Midbrain (tissue), 1 donor: ENCODE data around the gene SEZ6.
"Not testable (repeated sequence)": the region's sequence is repeated elsewhere in the genome, so short reads cannot be mapped to it uniquely, and the experiment has no call there.

Experiments
- DNase-seq: peaks from one replicate; lab custom pipeline; 2025; lab: John Stamatoyannopoulos, UW

Gene SEZ6

DNA sequence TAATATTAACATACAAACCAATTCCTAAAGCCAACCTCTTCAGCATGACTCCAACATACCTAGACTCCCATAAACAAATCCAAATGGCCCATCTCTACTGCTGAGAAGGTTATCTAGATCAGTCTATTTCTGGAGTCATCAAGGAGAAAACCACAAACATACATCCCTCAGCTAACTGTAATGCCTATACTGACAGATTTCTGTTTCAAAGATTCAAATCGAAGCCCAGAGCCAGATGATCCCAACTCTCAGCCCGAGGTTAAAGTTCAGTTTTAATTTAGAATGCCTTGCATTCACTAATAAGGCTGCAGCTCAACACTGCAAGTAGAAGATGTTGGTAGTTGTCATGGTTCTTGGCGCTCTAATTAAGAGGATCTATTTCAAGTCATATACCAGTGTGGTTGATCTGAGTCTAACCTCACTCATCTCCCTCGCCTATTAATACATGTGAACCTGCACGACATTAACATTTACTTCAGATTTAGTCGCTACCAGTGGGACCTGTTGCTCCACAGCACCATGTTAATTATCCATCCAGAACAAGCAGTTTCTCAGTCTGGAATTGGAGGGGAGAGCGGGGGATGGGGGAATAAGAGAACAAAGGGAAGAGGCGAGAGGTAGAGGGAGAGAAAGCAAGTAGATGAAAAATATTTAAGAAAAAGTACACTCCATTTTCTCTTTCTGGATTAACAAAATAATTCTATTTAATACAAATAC is 69.9 kb downstream of the SEZ6 start:
- no peak for DNase-seq

DNA sequence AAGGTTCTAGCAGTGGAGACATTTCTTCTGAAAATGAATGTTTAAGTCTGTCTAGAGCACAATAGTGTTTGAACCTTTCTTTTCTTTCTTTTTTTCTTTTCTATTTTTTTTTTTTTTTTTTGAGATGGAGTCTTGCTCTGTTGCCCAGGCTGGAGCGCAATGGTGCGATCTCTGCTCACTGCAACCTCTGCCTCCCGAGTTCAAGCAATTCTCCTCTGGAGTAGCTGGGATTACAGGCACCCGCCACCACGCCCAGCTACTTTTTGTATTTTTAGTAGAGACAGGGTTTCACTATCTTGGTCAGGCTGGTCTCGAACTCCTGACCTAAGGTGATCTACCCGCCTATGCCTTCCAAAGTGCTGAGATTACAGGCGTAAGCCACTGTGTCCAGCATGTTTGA is 71.3 kb downstream of the SEZ6 start:
- DNase-seq, result not testable (repeated sequence)

DNA sequence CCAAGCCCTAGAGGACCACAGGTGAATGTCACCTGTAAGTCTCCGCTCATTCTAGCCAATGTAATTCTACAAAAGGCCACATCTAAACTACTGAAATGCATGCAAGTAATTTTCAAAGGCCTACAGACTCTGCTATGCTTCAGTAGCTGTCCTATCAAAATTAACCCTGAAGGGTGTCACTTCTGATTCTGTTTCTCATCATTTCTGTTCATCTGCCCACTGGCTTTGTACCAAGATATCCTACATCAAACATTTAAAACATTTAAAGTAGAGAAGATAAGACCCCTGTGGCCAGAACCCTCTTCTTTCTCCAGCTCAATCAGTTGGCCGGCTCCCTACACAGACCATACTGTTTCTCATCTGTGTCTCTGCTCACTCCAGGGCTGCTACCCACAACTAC is 76.0 kb downstream of the SEZ6 start:
- DNase-seq, result no peak

GRCh38 chr17:28928061-28928460 is 77.8 kb downstream of the SEZ6 start:
- no peak for DNase-seq

GRCh38 chr17:28926786-28927185 is 79.0 kb downstream of the SEZ6 start:
- no peak for DNase-seq

GRCh38 chr17:28926366-28926765 is 79.5 kb downstream of the SEZ6 start:
- DNase-seq, result no peak

DNA sequence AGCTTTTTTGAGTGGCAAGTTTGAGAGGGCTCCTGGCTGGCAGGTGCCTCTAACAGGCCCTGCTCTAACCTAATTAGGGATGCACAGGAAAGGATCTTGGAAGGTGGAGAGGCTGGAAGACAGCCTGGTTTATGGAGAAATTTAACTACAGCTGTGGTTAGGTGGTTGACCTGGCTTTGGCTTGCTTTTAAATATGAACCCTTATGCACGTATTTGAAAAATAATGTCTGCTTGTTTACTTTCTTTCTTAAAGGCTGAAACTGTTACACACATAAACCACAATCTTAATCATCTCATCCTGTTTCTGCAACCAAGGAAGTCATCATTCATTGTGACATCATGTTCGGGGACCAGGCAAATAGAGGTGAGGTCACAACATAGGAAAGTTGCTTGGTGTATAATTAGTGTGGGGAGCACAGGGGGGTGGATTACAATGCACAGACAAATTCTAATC is 79.9 kb downstream of the SEZ6 start:
- no peak for DNase-seq

DNA sequence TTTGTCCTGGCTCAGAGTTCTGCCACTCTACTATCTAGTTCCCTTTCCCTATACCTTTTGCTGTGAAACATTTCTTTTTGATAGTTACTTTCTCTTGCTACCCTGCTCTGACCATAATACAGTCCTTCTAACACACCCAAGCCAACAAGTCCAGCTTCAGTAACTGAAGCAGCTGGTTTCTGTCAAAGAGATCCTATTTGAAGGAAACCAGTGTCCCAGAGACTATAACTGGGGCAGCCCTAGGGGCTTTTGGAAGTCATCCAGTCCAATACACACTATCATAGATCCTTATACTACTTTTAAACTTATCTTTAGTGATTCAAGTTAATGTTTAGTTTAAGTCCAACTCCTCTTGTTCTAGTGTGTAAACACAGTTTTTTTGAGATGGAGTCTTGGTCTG is 85.6 kb downstream of the SEZ6 start:
- no peak for DNase-seq

GRCh38 chr17:28918295-28918694 is 87.5 kb downstream of the SEZ6 start:
- DNase-seq, result no peak

DNA sequence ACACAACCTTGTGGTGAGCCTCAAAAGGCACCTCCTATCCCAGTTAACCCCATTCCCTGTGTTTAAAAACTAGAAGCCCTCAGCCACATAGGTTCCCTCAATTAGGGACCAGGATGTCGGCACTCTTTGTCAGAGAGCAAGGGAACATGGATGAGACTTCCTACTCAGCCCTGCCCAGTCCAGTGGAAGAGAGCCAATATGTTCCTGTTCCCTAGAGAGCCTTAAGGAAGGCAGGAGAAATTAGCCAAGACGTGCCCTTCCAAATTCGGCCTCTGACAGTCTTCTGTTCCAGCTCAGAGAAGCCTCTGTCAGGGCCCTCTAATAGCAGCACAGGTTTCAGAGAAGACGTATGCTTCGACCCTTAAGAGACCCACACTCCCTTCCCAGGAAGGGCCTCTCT is 88.4 kb downstream of the SEZ6 start:
- no peak for DNase-seq

GRCh38 chr17:28917029-28917428 is 88.8 kb downstream of the SEZ6 start:
- DNase-seq, result no peak

DNA sequence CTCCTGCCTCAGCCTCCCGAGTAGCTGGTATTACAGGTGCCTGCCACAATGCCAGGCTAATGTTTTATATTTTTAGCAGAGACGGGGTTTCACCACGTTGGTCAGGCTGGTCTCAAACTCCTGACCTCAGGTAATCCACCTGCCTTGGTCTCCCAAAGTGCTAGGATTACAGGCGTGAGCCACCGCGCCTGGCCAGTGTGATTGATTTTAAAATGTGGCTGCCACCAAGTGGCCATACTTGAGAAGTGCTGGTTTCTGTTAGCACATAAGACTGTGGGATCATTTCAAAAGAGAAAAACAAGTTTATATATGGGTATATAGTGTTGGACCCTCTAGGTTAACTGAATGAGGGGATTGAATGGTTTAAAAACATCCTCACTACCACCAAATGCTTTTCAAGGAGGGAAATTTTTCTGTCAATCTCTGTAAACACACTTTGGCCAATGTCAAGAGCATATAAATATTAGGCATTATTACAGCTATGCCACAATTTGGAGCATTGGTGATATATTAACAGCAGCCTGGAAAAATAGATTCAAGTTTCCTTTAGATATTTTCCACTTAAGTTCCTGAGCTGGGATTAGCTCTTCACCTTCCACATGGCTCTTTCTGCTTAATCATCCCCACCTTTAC is 89.4 kb downstream of the SEZ6 start:
- DNase-seq, result peak; percentile 46

- no peak for DNase-seq
Observed at GRCh38 chr17:28912938-28913333, 92.9 kb downstream of the SEZ6 start.

DNA sequence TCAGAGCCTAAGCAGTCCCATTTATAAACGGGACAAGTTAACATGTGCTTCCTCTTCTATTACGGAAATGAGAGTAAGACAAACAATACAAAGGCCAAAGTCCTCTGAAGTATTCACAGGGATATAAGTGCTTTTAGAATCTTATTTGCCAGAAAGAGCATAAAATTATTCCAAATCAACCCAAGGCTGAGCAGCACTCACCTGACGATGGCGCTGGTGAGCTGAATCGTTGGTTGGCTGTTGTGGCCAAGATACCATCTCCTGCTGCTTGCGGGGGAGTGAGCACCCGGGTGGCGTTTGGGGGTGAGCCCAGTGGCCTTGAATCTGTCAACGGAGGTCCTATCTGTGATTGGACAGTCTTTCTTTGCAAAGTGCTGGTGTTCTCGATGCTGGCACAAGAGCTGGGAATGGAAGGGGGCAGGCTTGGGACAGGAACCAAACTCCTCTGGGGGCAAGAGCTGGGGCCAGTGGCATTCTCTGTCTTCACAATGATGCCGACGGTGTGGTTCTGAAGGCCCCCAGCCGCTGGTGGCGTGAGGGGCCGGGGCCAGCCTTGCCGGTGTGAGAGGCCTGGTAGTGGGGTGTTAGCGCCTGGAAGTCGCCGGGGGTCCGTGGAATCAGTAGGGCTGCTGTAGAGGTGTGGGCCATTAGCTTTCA is 93.4 kb downstream of the SEZ6 start:
- DNase-seq, result peak; percentile 16

GRCh38 chr17:28911411-28912045 is 94.3 kb downstream of the SEZ6 start:
- DNase-seq, result no peak

- DNase-seq, result no peak
Observed at GRCh38 chr17:28910534-28910933, 95.3 kb downstream of the SEZ6 start.

DNA sequence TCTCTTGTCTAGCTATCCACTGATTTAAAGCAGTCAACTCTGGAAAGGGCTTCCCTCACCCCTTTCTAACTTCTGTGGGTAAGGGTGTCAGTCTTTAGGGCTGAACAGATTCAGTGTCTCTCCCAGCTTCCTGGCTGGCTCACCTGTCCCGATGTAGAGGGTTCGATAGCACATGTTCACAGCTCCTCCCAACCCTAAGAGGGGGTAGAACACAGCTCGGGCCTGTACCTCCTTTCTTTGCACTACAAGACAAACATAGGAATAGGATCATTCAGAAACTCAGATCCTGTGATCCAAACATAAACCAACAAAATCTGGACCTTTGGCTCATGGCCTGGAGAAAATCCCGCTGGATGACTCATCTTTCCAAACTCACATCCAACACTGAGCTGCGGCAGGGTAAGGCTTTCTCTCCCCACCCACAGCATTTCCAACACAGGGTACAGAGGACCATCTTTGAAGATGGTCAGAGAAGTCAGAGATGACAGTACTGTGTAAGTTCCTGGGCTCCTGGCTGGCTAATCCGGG is 97.1 kb downstream of the SEZ6 start:
- no peak for DNase-seq

- no peak for DNase-seq
Observed at GRCh38 chr17:28907709-28908475, 97.9 kb downstream of the SEZ6 start.

GRCh38 chr17:28906706-28907438 is 99.0 kb downstream of the SEZ6 start:
- DNase-seq, result no peak

DNA sequence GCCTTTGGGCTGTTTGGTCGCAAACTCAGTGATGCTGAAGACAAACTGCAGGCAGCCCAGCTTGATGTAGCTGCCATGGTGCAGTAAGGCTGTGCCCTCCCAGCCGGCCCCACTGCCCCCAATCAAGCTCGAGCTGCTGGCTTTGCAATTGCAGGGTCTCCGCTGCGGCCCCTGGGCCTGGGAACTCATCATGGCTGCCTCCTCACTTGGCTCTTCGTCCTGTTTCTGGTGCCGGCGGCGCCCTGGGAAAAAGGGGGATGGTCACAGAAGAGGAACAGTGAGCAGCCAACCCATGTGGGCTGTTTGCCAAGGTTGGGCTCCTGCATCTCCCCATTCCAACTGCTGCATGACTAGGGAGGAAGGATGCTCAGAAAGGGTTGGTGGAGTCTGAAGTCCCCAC is 99.6 kb downstream of the SEZ6 start:
- DNase-seq, result no peak
